B cell (primary cell): ENCODE data around the gene FAM180B. TPM values are rescaled to one million over a fixed set of nuclear protein-coding genes. Genes with fewer than 3 reads are reported as not detected.

Experiments used
- ATAC-seq: fragments of 200-7000 bp; cut with Tn5 transposase; one replicate; pipeline ENCODE4 v1.10.0; 2021; ENCODE audit warnings: low read depth, mild to moderate bottlenecking, moderate number of reproducible peaks, moderate library complexity
- CTCF ChIA-PET: fragments of 350-600 bp; sonication (Branson Sonifier 250); formaldehyde crosslinking; loops from one replicate; lab custom pipeline; 2021; ENCODE audit warnings: antibody characterized with exemption, inconsistent platforms; lab: Charles Lee
- POLR2A ChIA-PET: fragments of 350-600 bp; sonication (Branson Sonifier 250); formaldehyde crosslinking; loops from one replicate; lab custom pipeline; 2021; ENCODE audit warnings: antibody characterized with exemption; lab: Charles Lee
- DNase-seq: peaks from one replicate; pipeline ENCODE4 v3.0.0; 2013
- H2AFZ ChIP-seq: 2 replicates; pipeline ENCODE4 v1.6.1; 2012; ENCODE audit warnings: mild to moderate bottlenecking, low read depth, low read length; ENCODE audit not compliant: insufficient read depth, poor library complexity, severe bottlenecking
- H3K27ac ChIP-seq, 2 donors: 1 replicate in 1 of 2; 2 replicates in 1 of 2; pipeline ENCODE4 v1.5.1; 2012 to 2013; ENCODE audit warnings: low read length in 2 of 2, mild to moderate bottlenecking in 2 of 2, moderate library complexity in 1 of 2
- H3K27me3 ChIP-seq, 4 experiments: fragments of 200-600 bp in 1 of 4; sonication (generic) in 1 of 4; replicated peaks in 1 of 4; 1 replicate in 2 of 4; 2 replicates in 2 of 4; pipeline versions ENCODE4 v1.6.1 to v1.7.0; 2013 to 2016; ENCODE audit warnings: low read length in 3 of 4, mild to moderate bottlenecking in 2 of 4, mixed read lengths in 1 of 4, moderate library complexity in 1 of 4; ENCODE audit not compliant: insufficient read depth in 4 of 4, control insufficient read depth in 3 of 4; ENCODE audit errors: control extremely low read depth in 1 of 4
- H3K36me3 ChIP-seq, 2 experiments: replicated peaks in 1 of 2; 1 replicate in 1 of 2; 2 replicates in 1 of 2; pipeline versions ENCODE4 v1.6.1 to v1.7.1; 2013; ENCODE audit warnings: low read length in 1 of 2; ENCODE audit not compliant: insufficient read depth in 2 of 2, control insufficient read depth in 1 of 2; ENCODE audit errors: control extremely low read depth in 1 of 2, extremely low read depth in 1 of 2
- H3K4me1 ChIP-seq, 2 donors: fragments of 200-600 bp in 1 of 2; sonication (generic) in 1 of 2; 1 replicate in 1 of 2; 2 replicates in 1 of 2; pipeline versions ENCODE4 v1.5.1 to v1.6.1; 2013 to 2017; ENCODE audit warnings: low read length in 2 of 2; ENCODE audit not compliant: control insufficient read depth in 2 of 2, insufficient read depth in 2 of 2
- H3K4me2 ChIP-seq: replicated peaks from 2 replicates; pipeline ENCODE3; 2012; ENCODE audit warnings: mild to moderate bottlenecking, low read depth, low read length; ENCODE audit not compliant: poor library complexity, severe bottlenecking
- H3K4me3 ChIP-seq, 5 experiments: fragments of 200-600 bp in 1 of 5; sonication (generic) in 1 of 5; 1 replicate in 3 of 5; 2 replicates in 2 of 5; pipeline versions ENCODE4 v1.5.1 to v1.7.0; 2011 to 2016; ENCODE audit warnings: low read length in 4 of 5, mild to moderate bottlenecking in 4 of 5, low read depth in 2 of 5, control low read depth in 1 of 5, moderate library complexity in 1 of 5; ENCODE audit not compliant: insufficient read depth in 1 of 5; ENCODE audit errors: control extremely low read depth in 1 of 5, extremely low read depth in 1 of 5
- H3K79me2 ChIP-seq: fragments of 200-600 bp; sonication (generic); one replicate; pipeline ENCODE4 v1.6.0; 2016; ENCODE audit warnings: low read length; ENCODE audit not compliant: control insufficient read depth, insufficient read depth
- H3K9ac ChIP-seq: fragments of 200-600 bp; sonication (generic); 2 replicates; pipeline ENCODE4 v1.6.1; 2017; ENCODE audit warnings: mild to moderate bottlenecking, low read length, moderate library complexity
- H3K9me3 ChIP-seq, 3 donors: one replicate each; pipeline versions ENCODE4 v1.6.1 to v1.7.1; 2013; ENCODE audit warnings: low read length in 2 of 3; ENCODE audit not compliant: control insufficient read depth in 2 of 3, insufficient read depth in 1 of 3; ENCODE audit errors: control extremely low read depth in 1 of 3
- H4K20me1 ChIP-seq: 2 replicates; pipeline ENCODE4 v1.6.0; 2012; ENCODE audit warnings: mild to moderate bottlenecking, low read length; ENCODE audit not compliant: insufficient read depth, control insufficient read depth, poor library complexity, severe bottlenecking
- H3K27ac Mint-ChIP-seq: one replicate; pipeline ENCODE4 v1.8.0; 2021; ENCODE audit warnings: mixed read lengths
- H3K27me3 Mint-ChIP-seq: one replicate; pipeline ENCODE4 v1.8.0; 2021; ENCODE audit warnings: mixed read lengths
- H3K4me1 Mint-ChIP-seq: one replicate; pipeline ENCODE4 v1.8.0; 2021; ENCODE audit warnings: mixed read lengths
- H3K4me3 Mint-ChIP-seq: one replicate; pipeline ENCODE4 v1.8.0; 2021; ENCODE audit warnings: mixed read lengths
- H3K9me3 Mint-ChIP-seq: one replicate; pipeline ENCODE4 v1.8.0; 2022; ENCODE audit warnings: mixed read lengths; ENCODE audit not compliant: insufficient read depth
- EZH2 ChIP-seq: IDR thresholded peaks from 2 replicates; pipeline ENCODE4 v1.6.1; 2012; ENCODE audit warnings: borderline replicate concordance, low read depth, mild to moderate bottlenecking, moderate library complexity, low read length; ENCODE audit not compliant: insufficient read depth, poor library complexity, severe bottlenecking
- WGBS: methylation state at CpG from one replicate; pipeline ENCODE4 v1.1.5; 2013; ENCODE audit warnings: missing lambda C conversion rate; ENCODE audit not compliant: insufficient coverage; 5-methylcytosine and 5-hydroxymethylcytosine counted together
- intact Hi-C: fragments of 100-400 bp; cut with micrococcal nuclease; formaldehyde crosslinking; loops from one replicate; pipeline ENCODE4 v1.10.0; 2022
- polyA plus RNA-seq: library from polyadenylated mRNA; depleted of rRNA; stranded (reverse); fragments of >200 nt; gene quantifications from 2 replicates; pipeline ENCODE4 v1.2.3, GENCODE V29; 2012
- total RNA-seq, 2 donors: library from RNA; stranded (reverse); fragments of 120-200 nt in 1 of 2; gene quantifications; 1 replicate in 1 of 2; 2 replicates in 1 of 2; pipeline versions ENCODE4 v1.2.3 to v1.2.4, GENCODE V29; 2013 to 2022
- TF ChIP-seq, protein P1 (sequence below): fragments of 200-600 bp; IDR thresholded peaks from one replicate; pipeline ENCODE4 v1.8.0; 2022; ENCODE audit warnings: antibody characterized with exemption, mild to moderate bottlenecking

Gene FAM180B
- total and polyA plus RNA-seq, 2 donors (not counting 1 experiment from before 2014, with no cell fraction given): 0.06 to 0.20 TPM

DNA sequence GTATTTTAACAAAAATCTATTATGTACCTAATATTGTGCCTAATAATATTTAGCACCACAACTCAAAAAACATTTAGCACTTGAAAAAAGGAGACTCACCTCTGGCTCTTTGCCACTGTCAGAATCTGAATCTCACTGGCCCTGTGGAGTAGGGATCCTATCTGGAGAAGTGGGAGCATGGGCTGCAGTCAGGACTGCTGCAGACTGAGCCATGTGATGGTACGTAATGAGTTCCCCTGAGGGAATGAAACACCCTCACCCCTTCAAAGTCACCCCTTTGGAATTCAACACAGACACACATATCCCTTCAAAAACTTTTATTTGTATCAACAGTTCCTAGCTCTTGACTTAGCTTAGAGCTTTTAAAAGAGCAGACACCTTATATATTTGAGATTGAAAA, 14.6 kb upstream of the FAM180B start:
- no peak for DNase-seq
- Histone ChIP-seq H3K4me2 (no peak overlapping the region), H3K79me2 (peaks cover 52% of the 10 kb centered on the region), H3K27me3 (no peaks in the 10 kb centered on the region), H3K36me3 (peaks cover 0 to 55% of the 10 kb centered on the region in 2 experiments), H2AFZ (no peak overlapping the region), H3K4me3 (no peak overlapping the region), H3K9me3 (no peaks in the 10 kb centered on the region), H3K9ac (no peak overlapping the region), H3K27ac (no peak overlapping the region), H3K4me1 (no peaks in the 10 kb centered on the region), H4K20me1 (no peaks in the 10 kb centered on the region)
- H3K27me3 Mint-ChIP-seq: no peaks in the 10 kb centered on the region
- WGBS: 100% methylated on average over 1 of the region's 1 CpG
- intact Hi-C loops: no loop called here
- ChIA-PET CTCF (no interaction called here), POLR2A (no interaction called here)
- H3K4me1 Mint-ChIP-seq: peaks cover 5% of the 10 kb centered on the region
- H3K9me3 Mint-ChIP-seq: no peaks in the 10 kb centered on the region
- no peak for ATAC-seq
- no peak for TF ChIP-seq EZH2
- TF ChIP-seq, protein P1, sequence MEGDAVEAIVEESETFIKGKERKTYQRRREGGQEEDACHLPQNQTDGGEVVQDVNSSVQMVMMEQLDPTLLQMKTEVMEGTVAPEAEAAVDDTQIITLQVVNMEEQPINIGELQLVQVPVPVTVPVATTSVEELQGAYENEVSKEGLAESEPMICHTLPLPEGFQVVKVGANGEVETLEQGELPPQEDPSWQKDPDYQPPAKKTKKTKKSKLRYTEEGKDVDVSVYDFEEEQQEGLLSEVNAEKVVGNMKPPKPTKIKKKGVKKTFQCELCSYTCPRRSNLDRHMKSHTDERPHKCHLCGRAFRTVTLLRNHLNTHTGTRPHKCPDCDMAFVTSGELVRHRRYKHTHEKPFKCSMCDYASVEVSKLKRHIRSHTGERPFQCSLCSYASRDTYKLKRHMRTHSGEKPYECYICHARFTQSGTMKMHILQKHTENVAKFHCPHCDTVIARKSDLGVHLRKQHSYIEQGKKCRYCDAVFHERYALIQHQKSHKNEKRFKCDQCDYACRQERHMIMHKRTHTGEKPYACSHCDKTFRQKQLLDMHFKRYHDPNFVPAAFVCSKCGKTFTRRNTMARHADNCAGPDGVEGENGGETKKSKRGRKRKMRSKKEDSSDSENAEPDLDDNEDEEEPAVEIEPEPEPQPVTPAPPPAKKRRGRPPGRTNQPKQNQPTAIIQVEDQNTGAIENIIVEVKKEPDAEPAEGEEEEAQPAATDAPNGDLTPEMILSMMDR: no peak
- H3K4me3 Mint-ChIP-seq: no peak overlapping the region
- H3K27ac Mint-ChIP-seq: no peak overlapping the region

DNA sequence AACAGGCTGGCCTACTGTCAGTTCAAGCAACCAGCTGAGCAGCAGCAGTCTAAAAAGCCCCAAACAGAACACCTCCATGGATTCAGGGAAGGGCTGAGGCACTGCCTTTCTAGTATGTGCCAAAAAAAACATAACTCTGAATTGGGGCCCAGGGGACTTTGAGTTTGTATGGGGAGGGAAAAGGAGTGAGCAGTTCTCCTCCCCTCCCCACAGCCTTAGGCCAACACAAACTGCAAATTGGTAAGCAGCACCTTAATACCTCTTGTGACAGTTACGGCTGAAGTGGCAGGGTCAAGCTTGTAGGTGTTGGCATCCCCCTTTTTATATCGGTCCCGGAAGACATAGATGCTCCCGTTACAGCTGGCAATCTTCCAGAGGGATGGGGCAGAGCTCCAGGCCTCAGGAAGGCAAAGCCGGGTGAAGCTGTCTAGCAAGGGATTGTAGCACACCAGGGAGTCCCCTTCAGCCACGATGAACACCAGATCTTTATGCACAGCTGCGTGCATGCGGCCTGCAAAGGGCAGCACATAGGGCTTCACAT, 13.7 kb upstream of the FAM180B start:
- ATAC-seq: no peak
- POLR2A ChIA-PET: no interaction called here
- peaks cover 0 to 59% of the 10 kb centered on the region in 2 experiments for H3K36me3 ChIP-seq

More for the DNA sequence above, 13.7 kb upstream of the FAM180B start:
- Histone ChIP-seq H3K79me2 (peaks cover 53% of the 10 kb centered on the region), H2AFZ (no peak overlapping the region), H3K9me3 (no peaks in the 10 kb centered on the region), H3K4me3 (no peak overlapping the region), H3K4me1 (peaks cover 7% of the 10 kb centered on the region in 2 donors), H4K20me1 (peaks cover 2% of the 10 kb centered on the region), H3K9ac (no peak overlapping the region), H3K27ac (no peak overlapping the region), H3K27me3 (no peaks in the 10 kb centered on the region), H3K4me2 (no peak overlapping the region)
- CTCF ChIA-PET: no interaction called here
- Mint-ChIP-seq H3K27me3 (no peaks in the 10 kb centered on the region), H3K4me3 (no peak overlapping the region), H3K4me1 (peaks cover 12% of the 10 kb centered on the region), H3K27ac (no peak overlapping the region), H3K9me3 (no peaks in the 10 kb centered on the region)
- WGBS: 92% methylated on average over 8 of the region's 8 CpGs
- DNase-seq: no peak
- TF ChIP-seq EZH2: no peak
- TF ChIP-seq, protein P1: no peak
- intact Hi-C loops: no loop called here
